ENCODE measurements around the gene TOX3. TPM values are rescaled to one million over a fixed set of nuclear protein-coding genes. Genes with fewer than 3 reads are reported as not detected.

The TOX3 gene
- total and polyA plus RNA-seq, 2 of the 13 experiments (the other 11 are each of a cell fraction or from before 2014, with no cell fraction given) = 14.5 to 98.6 TPM

DNA sequence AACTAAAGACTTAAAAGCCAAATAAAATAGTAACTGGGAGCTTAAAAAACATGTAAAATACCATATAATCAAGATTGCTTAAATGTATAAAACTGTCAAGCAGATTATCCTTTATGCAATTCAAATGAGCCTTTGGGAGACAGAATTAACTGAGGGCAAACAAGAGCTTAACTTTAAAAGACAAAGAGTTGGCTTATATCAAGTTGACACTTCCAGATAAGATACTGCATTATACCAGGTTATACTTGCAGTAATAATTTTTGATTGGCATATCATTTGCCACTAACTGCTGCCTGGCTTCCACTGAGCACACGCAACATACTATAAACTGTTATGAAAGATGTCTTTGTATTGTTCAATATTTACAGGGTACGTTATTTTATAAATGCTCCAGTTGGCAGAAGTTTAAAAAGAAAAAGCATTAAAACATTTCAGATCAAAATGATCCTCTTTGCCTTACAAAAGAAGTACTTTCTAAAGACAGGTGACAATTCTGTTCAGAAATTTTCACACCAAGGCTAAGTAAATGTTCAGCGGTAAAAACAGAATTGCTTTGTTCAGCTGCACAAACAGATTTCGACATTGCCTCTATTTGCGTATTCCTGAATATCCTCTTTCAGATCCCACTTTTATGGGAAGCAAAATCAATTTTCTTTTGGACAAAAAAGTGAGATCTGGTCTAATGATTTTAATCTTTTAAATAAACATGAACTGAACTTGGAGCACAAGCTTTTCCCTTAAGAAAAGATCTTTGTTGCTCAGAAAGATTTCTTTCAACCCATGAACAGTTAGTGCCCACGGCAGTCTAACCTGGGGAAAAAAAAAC, 50.7 kb downstream of the TOX3 start (continued):
- TF ChIP-seq, protein P1, sequence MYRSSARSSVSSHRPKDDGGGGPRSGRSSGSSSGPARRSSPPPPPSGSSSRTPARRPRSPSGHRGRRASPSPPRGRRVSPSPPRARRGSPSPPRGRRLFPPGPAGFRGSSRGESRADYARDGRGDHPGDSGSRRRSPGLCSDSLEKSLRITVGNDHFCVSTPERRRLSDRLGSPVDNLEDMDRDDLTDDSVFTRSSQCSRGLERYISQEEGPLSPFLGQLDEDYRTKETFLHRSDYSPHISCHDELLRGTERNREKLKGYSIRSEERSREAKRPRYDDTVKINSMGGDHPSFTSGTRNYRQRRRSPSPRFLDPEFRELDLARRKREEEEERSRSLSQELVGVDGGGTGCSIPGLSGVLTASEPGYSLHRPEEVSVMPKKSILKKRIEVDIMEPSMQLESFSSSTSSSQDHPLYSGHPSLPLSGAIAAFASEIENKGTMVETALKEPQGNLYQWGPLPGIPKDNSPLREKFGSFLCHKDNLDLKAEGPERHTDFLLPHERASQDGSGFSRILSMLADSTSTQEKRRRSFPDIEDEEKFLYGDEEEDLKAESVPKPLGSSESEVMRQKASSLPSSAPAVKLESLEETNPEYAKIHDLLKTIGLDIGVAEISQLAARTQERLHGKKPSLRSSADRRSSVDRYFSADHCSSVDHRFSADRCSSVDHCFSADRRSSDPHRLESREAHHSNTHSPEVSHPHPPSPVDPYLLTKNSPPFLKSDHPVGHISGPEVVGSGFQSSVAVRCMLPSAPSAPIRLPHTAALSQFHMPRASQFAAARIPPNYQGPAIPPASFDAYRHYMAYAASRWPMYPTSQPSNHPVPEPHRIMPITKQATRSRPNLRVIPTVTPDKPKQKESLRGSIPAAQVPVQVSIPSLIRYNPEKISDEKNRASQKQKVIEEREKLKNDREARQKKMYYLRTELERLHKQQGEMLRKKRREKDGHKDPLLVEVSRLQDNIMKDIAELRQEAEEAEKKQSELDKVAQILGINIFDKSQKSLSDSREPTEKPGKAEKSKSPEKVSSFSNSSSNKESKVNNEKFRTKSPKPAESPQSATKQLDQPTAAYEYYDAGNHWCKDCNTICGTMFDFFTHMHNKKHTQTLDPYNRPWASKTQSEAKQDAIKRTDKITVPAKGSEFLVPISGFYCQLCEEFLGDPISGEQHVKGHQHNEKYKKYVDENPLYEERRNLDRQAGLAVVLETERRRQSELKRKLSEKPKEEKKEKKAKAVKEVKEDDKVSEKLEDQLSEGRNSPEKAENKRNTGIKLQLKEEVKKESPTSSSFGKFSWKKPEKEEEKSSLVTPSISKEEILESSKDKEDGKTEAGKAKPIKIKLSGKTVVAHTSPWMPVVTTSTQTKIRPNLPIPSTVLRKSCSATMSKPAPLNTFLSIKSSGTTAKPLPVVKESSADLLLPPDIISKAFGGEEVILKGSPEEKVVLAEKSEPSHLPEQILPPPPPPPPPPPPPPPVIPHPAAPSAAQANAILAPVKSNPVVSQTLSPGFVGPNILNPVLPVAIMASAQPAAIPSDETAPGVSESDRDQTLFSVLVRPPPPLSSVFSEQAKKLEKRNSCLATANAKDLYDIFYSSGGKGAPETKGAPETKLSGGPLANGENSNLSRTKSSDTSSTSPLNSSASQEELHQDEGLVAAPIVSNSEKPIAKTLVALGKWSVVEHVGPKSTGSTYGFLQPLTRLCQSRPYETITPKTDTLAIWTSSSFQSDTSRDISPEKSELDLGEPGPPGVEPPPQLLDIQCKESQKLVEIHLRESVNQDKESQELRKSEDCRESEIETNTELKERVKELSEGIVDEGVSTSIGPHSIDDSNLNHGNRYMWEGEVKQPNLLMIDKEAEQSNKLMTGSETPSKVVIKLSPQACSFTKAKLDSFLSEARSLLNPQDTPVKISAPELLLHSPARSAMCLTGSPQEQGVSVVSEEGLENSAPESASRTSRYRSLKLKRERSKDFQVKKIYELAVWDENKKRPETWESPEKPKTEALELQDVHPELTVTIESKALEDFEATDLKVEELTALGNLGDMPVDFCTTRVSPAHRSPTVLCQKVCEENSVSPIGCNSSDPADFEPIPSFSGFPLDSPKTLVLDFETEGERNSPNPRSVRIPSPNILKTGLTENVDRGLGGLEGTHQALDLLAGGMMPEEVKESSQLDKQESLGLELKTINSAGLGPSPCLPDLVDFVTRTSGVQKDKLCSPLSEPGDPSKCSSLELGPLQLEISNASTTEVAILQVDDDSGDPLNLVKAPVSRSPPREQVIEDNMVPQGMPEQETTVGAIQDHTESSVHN (CRISPR knock-in tag; IDR thresholded peaks at IDR 0.05) = no peak
- TF ChIP-seq ZNF362 (CRISPR knock-in tag; IDR thresholded peaks at IDR 0.05; ENCODE audit: borderline replicate concordance) (peak; percentile 93), ZNF674 (CRISPR knock-in tag; IDR thresholded peaks at IDR 0.05; ENCODE audit: low read depth) (no peak), ZBTB7B (CRISPR knock-in tag; IDR thresholded peaks at IDR 0.05) (peak; percentile 82), NFYB (CRISPR knock-in tag; IDR thresholded peaks at IDR 0.05) (no peak), ZNF33A (CRISPR knock-in tag; IDR thresholded peaks at IDR 0.05; ENCODE audit: borderline replicate concordance) (no peak; the same call in 1 of the 2 replicates), BCL3 (CRISPR knock-in tag; IDR thresholded peaks at IDR 0.05) (peak; percentile 48; the same call in 1 of the 2 replicates), ZNF44 (CRISPR knock-in tag; IDR thresholded peaks at IDR 0.05) (no peak), YEATS4 (CRISPR knock-in tag; IDR thresholded peaks at IDR 0.05; ENCODE audit: borderline replicate concordance) (peak; percentile 46; the same call in 1 of the 2 replicates), ZNF790 (CRISPR knock-in tag; IDR thresholded peaks at IDR 0.05; ENCODE audit: borderline replicate concordance) (no peak), ZSCAN20 (CRISPR knock-in tag; IDR thresholded peaks at IDR 0.05; ENCODE audit: borderline replicate concordance) (no peak), MYPOP (CRISPR knock-in tag; IDR thresholded peaks at IDR 0.05) (peak; percentile 48; the same call in 1 of the 2 replicates), TRIM24 (CRISPR knock-in tag; IDR thresholded peaks at IDR 0.05) (no peak), ZNF670 (CRISPR knock-in tag; IDR thresholded peaks at IDR 0.05; ENCODE audit: borderline replicate concordance) (no peak)
